Endometrial microvascular endothelial cells (primary cell): Measurements from ENCODE around the gene SULT1A2. TPM values are rescaled to one million over a fixed set of nuclear protein-coding genes. Genes with fewer than 3 reads are reported as not detected.
"Not testable (repeated sequence)": the region's sequence is repeated elsewhere in the genome, so short reads cannot be mapped to it uniquely, and the experiment has no call there.

ENCODE experiments used
- in situ Hi-C: cut with HindIII; loops from 2 replicates; pipeline ENCODE4 v1.10.0; 2017; ENCODE audit warnings: low sequenced_read_pairs, low pct_unique_long_range_greater_than_20kb; ENCODE audit errors: inconsistent ontology term
- total RNA-seq: library from RNA; depleted of rRNA; stranded (reverse); fragments of >200 nt; gene quantifications from one replicate; pipeline ENCODE4 v1.2.3, GENCODE V29; 2015; ENCODE audit errors: inconsistent ontology term

SULT1A2 gene
- total RNA-seq, 1 donor from 2014 or later: not detected

DNA sequence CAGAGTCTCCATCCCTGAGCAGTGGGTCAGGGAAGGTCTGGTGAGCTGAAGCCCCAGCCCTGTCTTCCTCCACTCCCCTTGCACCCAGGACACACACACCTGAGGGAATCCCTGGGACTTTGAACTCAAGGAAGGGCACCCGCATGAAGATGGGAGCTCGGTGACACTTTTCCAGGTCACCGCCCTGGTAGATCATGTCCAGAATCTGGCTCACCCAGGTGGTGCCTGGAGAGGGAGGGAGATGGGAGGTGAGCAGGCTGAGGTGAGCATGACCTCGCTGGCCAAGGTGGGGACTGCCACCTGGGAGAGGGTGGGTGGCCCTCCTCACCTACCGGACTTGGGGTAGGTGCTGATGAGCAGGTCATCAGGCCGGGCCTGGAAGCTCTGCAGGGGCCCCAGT, 1.4 kb downstream of the SULT1A2 start:
- in situ Hi-C loops: not testable (repeated sequence)

DNA sequence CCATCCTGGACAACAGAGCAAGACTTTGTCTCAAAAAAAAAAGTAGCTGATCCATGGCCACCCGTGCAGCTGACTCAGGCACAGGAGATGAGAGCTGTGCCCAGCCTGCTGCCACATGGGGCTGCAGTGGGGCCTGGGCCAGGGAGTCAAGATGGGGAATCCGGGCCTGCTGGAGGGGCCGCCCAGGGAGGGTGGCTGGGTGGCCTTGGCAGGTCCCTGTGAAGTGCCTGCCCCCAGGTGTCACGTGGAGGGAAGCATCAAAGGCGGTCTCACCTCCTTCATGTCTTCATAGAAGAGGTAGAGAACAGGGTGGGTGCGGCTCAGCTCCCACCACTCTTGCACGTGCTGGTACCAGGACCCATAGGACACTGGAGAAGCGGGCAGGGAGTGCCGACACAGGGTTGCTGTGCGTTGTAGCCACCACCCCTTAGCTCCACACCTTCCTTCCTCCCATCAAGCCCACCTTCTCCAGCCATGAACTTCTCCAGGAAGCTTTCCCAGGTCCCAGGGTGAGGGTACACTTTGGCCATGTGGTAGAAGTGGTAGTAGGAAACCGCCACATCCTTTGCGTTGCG, 3.8 kb downstream of the SULT1A2 start:
- in situ Hi-C loops: no loop called here

DNA sequence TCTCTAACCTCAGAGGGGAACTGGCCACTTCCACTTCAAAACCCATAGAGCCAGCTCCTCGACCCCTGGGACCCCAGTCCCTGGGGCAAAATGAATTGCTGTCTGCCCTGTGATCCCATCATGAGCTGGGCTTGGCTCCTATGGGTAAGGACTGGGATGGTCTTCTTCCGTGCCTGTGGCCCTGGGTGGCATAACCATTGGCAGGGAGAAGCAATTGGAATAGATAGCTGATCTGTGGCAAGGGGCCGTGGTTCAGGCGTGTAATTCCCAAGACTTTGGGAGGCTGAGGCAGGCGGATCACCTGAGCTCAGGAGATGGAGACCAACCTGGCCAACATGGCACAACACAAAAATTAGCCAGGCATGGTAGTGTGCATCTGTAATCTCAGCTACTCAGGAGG, 4.3 kb downstream of the SULT1A2 start:
- in situ Hi-C loops: no loop called here

DNA sequence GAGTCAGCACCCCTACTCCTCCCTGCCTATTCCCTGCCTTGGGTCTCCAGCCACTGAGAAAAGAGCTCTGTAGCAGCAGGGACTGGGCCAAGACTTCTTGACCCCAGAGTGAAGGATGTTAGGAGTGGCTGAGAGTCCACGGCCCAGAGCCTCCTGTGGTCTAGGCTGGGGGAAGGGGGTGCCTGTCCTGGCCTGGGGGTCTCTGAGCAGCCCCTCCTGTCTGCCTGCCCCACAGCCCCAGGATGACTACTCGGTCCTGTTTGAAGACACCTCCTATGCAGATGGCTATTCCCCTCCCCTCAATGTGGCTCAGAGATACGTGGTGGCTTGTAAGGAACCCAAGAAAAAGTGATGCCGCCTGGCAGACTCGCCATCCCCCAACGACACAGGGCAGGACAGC, 5.5 kb downstream of the SULT1A2 start:
- in situ Hi-C loops: no loop called here

DNA sequence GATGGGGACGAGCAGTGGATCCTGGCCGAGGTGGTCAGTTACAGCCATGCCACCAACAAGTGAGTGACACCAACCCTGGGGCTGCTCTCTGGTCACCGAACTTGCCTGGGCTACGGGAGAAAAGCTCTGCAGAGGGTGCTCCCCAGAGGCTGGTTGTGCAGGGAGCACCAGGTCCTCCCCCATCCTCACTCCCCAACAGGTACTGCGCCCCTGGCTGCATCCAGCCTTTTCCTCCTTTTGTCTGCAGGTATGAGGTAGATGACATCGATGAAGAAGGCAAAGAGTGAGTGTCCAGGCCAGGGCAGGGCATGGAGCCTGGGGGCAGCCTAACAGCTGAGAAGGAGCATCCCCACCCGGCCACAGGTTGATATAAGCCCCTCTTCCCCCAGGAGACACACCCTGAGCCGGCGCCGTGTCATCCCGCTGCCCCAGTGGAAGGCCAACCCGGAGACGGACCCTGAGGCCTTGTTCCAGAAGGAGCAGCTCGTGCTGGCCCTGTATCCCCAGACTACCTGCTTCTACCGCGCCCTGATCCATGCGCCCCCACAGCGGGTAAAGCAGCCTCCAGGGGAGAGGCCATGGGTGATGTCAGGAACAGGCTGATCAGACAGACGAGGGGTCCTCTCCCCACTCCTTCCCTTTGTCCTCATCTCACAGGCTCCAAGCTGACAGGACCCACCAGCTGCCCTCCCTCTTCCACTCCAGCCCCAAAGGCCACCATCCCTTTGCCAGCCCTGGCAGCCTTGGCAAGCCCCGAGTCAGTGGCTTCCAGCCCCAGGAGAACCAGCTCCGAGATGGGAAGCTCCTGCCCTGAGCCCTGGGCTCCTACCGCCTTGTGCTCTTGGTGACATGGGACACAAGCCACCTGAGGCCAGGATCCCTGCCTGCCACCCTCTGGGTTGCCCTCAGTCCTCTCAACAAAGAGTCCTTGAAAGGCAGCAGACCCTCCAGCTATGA, 6.2 kb downstream of the SULT1A2 start:
- in situ Hi-C loops: no loop called here

DNA sequence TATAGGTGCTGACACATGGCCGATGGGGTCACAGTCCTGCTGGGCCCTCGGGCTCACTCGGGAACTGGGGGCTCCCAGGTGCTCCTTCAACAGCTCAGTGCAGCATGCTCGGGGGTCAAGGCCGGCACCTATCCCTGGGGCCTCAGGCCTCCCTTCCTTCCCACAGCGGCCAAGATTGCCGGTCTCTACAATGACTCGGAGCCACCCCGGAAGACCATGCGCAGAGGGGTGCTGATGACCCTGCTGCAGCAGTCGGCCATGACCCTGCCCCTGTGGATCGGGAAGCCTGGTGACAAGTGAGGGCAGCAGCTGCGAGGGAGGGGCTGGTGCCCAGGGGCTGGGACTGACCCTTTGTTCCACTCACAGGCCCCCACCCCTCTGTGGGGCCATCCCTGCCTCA, 6.9 kb downstream of the SULT1A2 start:
- in situ Hi-C loops: no loop called here

DNA sequence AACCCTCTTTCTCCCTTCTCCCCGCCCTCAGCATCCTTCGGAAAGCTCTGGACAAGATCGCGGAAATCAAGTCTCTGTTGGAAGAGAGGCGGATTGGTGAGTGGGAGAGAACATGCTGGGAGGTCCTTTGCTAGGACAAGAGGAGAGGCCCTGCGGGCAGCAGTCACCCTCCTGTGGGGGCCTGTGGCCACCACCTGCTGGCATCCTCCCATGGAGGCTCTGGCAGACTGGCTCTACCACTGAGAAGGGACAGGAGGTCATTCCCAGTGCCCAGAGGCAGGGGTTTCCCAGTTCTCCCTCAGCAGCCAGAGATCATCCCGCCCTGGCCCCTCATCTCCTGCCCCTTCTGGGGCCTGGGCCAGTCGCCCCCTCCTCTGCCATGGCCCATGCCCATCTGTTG, 7.8 kb downstream of the SULT1A2 start:
- in situ Hi-C loops: no loop called here

DNA sequence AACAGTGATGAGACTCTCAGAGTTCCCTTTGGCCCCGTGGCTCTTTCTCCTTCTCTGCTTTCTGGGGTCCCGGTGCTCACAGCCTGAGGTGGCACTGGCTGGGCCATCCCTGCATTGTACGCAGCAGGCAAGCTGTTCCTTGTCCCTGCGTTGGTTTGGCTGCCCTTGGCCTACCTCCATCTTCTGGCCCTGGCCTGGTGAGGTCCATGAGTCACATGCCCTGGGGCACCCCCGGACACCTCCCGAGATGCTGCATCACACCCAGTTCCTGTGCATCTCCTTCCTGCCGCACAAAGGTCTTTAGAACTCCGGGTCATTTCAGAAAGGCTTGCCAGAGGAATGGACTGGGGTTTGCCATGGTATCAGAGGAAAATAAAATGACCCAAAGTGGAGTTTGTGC, 9.5 kb downstream of the SULT1A2 start:
- in situ Hi-C loops: no loop called here

DNA sequence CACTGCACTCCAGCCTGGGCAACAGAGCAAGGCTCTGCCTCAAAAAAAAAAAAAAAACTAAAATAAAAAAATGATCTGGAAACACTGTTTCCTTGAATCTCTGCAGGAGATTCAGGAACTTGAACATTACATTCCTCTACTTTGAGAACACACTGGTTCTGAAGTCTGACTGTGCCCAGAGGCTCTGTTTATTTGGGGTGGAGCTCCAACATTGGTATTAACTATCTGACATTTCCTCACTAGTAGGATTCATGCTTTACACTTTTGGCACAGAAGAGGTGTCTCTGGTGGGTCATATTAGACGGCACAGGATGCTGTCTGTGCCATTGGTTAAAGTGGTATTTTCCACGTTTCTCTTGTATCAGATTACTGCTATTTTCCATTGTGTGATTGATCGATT, 10.4 kb downstream of the SULT1A2 start:
- in situ Hi-C loops: no loop called here

DNA sequence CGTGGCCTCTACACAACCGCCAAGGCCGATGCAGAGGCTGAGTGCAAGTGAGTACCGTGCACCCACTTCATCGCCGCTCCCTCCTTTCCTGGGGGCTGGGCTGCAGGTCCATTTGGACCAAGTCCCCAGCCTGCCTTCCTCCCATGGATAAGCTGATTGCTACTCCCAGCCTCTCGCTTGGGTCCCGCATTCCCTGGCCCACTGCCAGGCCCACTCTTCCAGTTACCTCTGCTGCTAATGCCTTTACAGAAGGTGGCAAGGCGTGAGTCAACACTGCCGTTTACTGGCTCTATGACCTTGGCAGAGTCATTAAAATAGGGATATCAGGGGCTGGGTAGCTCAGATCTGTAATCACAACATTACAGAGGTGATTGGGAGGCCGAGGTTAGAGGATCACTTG, 11.2 kb downstream of the SULT1A2 start:
- in situ Hi-C loops: no loop called here

DNA sequence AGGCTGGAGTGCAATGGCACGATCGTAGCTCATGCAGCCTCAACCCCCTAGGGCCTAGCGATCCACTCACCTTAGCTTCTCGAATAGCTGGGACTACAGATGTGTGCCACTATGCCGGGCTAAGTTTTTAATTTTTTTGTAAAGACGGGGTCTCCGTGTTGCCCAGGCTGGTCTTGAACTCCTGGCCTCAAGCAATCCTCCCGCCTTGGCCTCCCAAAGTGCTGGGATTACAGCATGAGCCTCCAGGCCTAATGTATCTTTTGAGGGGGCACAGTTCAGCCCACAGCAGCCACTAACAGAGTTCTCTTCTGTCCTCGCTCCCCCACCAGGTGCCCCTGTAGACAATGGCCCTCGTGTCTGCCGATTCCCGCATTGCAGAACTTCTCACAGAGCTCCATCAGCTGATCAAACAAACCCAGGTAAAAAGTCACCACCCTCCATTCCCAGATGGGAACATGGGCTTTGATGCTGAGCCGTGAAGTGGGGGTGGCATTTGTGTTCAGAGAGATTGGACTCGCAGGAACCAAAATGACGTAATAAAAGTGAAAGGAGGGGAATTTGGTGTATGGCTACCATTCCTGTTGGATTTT, 16.0 kb downstream of the SULT1A2 start:
- in situ Hi-C loops: no loop called here

DNA sequence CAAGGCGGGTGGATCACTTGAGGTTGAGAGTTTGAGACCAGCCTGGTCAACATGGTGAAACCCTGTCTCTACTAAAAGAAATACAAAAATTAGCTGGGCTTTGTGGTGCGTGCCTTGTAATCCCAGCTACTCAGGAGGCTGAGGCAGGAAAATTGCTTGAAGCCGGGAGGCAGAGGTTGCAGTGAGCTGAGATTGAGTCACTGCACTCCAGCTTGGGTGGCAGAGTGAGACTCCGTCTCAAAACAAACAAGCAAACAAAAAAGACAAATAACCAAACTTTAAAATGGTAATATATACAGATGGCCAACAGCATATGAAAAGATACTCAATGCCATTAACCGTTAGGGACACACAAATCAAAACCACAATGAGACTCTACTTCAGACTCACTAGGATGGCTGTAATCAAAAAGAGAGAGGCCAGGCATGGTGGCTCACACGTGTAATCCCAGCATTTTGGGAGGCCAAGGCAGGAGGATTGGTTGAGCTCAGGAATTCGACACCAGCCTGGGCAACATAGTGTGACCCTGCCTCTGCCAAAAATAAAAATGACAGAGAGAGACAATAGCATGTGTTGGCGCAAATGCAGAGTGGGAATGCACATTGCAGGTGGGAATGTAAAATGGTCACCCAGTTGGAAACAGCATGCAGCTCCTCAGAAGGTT, 21.3 kb downstream of the SULT1A2 start:
- in situ Hi-C loops: no loop called here

DNA sequence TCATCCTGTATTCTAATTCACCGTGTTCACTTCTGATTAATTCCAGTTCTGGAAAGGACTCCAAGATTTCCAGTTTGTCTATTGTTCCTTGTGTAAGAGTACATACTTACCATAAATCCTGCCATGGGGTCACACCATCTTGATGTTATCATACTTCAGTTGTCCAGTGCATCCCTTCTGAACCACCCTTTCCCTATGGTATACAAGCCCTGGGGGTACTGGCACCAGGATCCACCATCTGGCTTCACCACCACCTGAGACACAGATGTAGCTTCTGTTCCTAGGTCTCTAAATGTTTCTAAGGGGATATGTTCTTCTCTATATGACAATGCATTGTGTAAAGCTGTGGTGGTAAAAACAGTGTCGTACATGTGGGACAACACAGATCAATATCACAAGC, 21.9 kb downstream of the SULT1A2 start:
- in situ Hi-C loops: no loop called here

DNA sequence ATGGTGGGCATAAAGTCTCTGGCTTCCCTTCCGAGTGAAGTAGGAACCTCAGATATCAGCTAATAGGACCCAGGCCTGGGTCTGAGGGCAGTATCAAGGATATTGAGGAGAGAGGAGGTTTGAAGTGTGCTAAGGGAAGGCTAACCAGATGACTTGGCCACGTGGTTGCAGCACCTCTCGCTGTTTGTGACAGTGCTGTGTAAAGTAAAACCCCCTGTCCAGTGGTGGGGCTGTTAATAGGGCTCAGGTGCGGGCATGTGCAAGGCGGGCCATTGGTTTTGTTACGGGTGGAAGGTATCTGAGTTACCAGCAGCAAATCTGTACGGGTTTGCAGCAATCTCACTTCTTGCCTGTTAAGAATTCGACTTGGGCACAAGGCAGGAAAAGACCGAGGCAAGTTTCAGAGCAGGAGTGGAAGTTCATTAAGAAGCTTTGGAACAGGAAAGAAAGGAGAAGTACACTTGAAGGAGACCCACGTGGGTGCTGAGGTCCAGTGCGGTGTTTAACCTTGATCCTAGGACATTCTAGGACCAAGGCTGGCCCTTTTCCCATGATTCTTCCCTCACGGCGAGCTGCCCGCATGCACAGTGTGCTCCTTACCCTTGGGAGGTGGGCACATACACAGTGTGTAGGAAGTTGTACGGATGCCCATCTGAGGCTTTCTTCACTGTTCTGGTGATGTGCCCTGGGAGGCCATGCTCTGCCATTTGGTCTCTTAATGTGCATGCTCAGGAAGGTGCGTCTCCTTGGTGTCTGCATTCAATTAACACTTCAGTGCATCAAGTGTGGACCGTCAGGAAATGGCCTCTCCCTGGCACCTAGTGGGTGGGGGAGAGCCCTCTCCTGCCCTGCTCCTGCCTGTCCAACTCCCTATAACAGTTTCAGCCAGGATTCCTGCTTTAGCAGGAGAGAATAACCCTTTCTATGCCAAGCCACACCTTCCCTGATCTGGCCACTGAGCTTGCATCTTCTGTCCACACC, 22.8 kb downstream of the SULT1A2 start:
- in situ Hi-C loops: no loop called here

DNA sequence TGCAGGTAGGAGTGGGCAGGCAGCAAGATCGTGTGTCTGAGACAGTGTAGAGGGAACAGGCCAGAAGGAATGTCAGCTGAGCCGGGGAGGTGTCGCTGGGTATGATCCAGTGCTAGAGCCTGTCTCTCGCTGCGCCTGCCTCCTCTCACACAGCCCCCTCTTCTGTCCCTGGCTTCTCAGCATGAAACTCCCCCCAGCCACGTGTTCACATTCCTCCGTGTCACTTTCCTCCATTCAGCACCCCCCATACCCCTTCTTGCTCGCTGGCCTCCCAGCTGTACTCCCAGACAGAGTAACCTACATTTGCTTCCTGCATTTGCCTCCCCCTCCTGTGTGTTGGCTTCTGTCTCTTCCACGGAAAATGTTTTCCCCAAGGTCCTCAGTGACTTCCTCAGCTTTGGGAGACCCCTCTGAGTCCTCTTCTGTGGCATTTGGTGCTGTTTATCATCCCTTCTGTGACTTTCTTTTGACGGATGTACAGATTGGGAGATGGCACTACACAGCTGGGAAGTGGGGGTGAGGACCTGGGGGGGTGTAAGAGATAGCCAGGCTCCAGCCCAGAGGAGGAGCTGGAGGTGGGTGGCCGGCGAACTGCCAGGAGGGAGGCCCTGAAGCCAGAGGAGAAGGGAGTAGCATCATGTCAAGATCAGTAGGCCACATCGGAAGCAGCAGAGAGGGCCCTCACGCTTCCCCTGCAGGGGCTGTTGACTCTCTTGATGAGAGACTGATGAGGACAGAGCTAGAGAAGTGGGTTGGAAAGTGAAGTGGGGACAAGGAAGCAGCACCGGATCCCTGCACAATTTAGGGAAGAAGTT, 23.9 kb downstream of the SULT1A2 start:
- in situ Hi-C loops: no loop called here

DNA sequence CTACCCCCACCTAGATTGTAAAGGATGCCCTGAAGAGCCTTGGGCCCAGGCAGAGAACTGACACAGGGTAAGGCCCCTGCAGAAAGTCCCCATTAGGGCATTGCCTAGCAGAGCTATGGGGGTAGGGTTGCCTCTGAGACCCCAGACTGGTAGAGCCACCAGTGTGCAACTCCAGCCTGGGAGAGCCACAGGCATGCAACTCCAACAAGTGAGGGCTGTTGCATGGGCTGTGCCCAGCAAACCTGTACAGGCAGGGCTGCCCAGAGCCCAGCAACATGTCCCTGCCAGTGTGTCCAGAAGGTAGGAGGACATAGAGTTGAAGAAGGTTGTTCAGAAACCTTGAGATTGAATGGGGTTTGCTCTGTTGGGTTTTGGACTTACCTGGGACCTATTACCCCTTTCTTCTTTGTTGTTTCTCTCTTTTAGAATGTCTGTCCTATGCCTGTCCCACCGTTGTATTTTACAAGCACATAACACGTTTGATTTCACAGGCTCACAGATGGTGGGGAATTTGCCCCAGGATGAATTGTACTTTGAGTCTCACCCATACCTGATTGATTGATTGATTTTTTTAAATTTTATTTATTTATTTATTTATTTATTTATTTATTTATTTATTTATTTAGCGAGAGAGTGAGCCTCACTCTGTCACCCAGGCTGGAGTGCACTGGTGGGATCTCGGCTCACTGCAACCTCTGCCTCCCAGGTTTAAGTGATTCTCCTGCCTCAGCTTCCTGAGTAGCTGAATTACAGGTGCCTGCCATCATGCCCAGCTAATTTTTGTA, 26.7 kb downstream of the SULT1A2 start:
- in situ Hi-C loops: no loop called here

DNA sequence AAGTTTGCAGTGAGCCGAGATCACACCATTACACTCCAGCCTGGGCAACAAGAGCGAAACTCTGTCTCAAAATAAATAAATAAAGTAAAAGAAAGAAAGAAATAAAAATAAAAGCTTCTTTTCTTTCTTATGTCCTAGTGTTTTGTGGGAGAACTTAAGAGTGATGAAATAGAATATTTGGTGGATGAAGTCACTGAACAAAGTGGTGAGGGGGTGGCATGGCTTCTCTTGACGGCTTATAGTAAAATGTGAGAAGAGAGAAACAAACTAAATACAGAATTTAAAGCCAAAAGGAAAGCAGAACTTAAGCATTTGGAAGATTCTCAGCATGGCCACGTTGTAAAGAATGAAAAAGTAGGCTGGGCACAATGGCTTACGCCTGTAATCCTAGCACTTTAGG, 27.8 kb downstream of the SULT1A2 start:
- in situ Hi-C loops: no loop called here
